ENCODE results near the gene HMCN2.

The HMCN2 gene

GRCh38 chr9:130461218-130461630, 195.7 kb downstream of the HMCN2 start:
- TF ChIP-seq ZFX (IDR thresholded peaks at IDR 0.05) (no peak), CTCF (conservative IDR thresholded peaks at IDR 0.05) (peak; percentile 94)
- no peak overlapping the region for H3K27ac ChIP-seq

GRCh38 chr9:130461731-130462130, 196.2 kb downstream of the HMCN2 start:
- H3K27ac ChIP-seq: no peak overlapping the region
- no peak for TF ChIP-seq ZFX (IDR thresholded peaks at IDR 0.05)
- no peak for TF ChIP-seq CTCF (conservative IDR thresholded peaks at IDR 0.05)

DNA sequence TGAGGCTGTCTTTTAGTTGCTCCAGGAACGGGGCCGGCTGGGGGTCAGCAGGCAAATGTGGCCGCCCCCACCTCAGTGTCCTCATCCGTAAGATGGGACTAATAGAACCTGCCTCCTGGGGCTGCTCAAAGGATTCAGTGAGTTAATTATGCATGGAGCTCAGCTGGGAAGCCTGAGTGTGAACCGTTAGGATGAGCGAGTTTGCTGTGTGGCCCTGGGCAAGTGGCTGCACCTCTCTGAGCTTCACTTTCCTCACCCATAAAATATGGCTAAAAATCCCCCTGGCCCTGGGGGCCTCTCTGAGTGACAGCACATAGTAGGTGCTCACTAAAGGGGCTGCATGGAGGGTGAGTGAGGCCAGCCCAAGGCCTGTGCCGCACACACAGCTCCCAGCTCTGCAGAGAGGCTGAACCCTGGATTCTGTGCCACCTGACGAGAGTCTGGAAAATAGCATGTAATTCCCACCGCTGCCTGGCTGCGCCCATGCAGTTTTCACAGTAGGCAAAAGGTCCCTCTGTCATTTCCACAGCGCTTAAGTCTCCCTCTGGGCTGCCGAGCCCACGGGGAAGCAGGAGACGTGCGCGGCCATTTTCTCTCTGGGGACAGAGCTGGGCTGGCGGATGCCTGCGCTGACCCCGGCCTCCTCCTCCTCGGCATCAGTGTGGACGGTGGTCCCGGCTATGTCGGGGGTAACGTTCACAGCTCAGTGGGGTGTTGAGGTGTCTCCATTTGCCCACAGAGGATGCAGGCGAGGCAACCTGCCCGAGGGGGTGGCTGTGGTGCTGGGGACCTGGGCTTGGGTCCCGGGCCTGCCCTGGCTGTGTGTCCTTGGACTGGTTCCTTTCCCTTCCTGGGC, 197.4 kb downstream of the HMCN2 start:
- H3K27ac ChIP-seq: no peak overlapping the region
- TF ChIP-seq ZFX (IDR thresholded peaks at IDR 0.05) (no peak), CTCF (conservative IDR thresholded peaks at IDR 0.05) (no peak)

DNA sequence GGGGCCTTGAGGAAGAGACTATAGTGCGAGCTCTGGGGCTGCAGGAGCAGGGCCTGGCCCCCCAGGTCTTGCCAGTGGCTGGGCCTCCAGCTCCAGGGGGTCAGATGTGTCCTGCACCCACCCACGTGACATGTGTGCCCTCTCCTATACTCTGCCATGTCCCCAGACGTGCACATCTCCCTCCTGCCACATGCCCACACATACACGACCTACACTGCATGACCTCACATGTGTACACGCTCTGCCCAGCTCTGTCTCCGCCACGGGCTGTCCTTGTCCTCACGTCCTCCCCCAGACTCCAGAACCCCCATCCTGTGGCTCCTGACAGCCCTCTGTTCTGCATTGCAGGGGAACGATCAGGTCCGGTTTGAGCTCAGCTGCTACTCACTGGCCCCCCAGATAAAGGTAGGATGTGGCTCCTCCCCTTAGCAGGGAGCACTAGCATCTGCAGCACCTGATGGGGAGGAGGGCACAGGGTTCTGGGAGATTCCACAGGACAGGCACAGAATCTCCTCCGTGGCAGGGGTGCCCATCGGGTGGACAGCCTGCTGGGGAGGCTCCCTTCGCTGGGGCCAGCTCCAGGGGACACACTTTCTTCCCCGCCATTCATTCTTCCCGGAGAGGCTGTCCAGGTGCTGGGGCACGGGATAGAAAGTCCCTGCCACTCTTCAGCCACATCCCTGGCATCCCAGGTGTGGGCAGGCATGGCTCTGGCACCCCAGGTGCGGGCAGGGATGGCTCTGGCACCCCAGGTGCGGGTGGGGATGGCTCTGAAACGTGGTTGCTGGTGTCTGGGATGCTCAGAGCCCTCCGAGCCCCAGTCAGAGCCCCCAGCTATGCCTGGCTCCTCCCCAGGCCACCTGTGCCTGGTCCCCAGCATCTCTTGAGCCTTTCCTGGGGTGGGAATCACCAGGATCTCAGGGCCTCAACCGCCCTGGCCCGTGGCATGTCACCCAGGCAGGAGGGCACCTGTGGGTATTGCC, 198.5 kb downstream of the HMCN2 start:
- TF ChIP-seq ZFX (IDR thresholded peaks at IDR 0.05) (no peak), CTCF (conservative IDR thresholded peaks at IDR 0.05) (no peak)
- H3K27ac ChIP-seq: no peak overlapping the region

GRCh38 chr9:130465383-130466096, 200.0 kb downstream of the HMCN2 start:
- no peak overlapping the region for H3K27ac ChIP-seq
- no peak for TF ChIP-seq ZFX (IDR thresholded peaks at IDR 0.05)
- no peak for TF ChIP-seq CTCF (conservative IDR thresholded peaks at IDR 0.05)

DNA sequence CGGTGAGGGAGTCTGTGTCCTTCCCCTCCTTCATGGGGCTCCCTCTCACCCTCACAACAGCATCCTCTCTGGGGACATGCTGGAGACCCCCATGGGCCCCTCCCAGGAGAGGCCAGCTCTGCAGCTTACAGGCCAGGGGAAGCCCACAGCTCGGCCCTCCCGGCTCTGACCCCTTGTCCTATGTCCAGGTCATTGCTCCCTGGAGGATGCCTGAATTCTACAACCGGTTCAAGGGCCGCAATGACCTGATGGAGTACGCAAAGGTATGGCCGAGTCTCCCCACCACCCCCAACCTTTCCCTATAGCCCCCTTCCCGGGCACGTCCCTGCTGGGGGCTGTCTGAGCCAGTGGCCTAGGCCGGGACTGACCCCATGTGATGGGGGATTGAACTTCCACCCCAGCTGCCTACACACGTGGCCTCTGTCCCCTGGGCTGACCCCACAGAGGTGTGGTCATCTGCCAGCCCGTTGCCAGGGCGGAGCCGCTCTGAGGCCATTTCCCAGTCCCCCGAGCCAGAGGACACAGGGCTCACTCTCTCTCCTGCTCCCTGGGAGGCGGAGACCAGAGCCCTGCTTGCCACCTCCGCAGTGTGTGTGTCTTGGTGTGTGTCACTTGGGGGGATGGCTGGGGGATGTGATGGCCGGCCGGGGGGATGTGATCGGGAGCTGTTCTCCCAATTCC, 201.1 kb downstream of the HMCN2 start:
- TF ChIP-seq CTCF (conservative IDR thresholded peaks at IDR 0.05) (no peak), ZFX (IDR thresholded peaks at IDR 0.05) (no peak)
- no peak overlapping the region for H3K27ac ChIP-seq
